DMS153 treated with DMSO at 0.1 percent for 48 hours (cell line): ENCODE measurements around the gene CACNA1I.

Experiments
- DNase-seq: peaks from one replicate; lab custom pipeline; 2025; ENCODE audit not compliant: unreplicated experiment; lab: John Stamatoyannopoulos, UW

CACNA1I gene

DNA sequence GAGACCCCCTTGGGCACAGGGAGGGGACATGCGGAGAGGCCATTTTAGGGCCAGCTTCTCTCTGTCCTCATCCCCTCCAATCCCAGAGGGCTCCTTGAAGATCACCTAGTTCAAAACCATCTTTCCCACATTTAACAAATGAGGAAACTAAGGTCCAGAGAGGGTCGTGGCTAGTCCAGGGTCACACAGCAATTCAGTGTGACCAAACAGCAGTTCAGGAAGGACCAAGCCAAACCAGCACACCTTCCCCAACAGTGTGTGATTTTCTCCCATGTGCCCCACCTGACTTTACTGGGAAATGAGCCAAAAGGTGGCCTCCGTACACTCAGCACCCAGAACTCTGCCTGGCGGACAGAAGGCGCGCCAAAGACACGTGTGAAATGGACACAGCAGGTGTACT lies 51.3 kb downstream of the CACNA1I start:
- DNase-seq = no peak

DNA sequence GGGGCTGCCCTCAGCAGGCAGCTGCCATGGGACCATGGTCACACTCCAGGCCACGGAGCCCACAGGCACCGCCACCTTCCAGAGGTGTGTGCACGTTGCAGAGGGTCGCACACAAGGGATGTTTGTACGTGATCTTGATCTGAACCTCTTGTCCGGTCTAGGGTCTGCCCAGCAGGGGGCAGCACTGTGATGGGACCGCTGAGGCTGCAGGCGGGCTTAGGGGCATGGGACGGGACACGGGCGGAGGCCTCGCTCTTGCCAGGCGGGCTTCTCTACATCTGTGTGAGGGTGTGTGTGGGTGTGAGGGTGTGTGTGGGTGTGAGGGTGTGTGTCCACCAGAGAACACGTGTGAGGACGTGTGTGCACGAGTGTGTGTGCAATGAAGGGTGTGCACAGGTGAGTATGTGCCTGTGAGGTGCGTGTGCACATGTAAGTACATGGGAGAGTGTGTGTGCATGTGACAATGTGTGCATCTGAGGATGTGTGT lies 52.4 kb downstream of the CACNA1I start:
- DNase-seq = no peak

GRCh38 chr22:39623603-39624500 lies 53.3 kb downstream of the CACNA1I start:
- no peak for DNase-seq

DNA sequence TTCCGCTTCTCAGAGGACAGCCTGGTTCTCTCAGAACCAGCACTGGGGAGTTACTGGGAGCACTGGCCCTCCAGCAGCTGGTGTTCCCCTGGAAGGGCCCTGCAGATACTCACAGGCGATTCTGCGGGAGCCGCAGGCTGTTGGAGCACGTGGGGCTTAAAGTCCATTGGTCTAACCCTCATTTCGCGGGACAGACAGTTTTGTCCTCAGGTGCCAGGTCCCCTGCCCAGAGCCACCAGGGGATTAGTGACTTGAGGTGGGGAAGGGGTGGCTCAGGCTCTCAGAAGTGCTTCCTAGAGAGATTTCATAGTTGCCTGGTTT lies 53.9 kb downstream of the CACNA1I start:
- DNase-seq = no peak

DNA sequence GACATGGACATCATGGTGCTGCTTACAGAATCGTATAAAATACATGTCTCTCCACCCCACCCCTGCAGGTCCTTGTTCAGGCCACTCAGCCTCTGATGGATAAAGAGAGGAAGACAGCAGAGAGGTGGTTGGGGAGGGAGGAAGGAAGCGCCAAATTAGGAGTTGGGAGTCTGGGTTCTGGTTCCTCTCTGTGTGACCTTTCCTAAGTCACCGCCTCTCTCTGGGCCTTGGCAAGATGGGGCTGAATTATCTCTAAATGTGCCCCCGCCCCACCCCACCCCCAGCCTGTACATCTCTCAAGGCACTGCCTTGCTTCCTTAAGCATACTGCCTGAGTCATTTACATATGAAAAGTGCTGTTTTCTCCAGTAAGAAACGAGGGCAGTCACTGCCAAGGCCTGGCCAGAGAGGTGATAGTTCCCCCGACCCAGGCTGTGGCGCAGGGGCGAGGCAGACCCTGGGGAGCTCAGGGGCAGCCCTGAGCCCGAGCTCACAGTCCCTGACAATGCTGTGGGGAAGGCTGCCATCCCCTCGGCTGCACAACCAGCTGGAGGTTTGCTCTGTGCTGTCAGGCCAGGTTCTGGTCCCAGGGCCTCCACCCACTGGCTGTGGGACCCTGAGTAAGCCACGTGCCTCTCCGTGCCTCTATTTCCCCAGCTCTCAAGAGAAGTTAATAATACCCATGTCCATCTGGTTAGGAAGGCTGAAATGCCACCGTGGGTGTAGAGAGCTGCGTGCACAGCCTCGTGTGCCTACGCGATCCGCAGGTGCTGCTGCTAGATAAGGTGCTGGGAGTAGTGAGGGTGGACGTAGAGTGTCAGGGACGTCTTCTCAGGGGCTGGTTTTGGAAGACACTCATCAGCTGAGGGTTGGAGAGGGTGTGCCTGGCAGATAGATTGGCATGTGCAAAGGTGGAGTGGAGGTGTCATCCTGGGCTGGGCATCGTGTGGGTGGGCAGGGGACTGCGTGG lies 55.3 kb downstream of the CACNA1I start:
- DNase-seq = no peak

DNA sequence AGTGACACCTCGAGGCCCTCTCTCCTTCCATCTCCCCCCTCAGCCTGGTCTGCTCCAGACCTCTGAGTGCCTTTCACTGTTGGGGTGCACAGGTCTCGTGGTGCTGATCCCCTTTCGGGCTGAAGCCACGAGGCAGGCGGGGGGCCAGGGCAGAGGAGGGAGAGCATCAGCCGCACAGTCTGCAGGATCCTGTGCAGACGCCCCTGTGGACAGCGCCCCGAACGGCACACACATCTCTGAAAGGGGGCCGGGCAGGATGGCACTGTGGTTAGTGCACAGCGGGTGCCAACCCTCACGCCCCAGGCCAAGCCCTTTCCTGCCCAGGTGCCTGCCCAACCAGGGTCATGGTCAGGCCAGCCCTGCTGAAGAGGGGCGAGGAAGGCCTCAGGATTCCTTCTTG lies 56.7 kb downstream of the CACNA1I start:
- DNase-seq = no peak

- DNase-seq = no peak
Measured at GRCh38 chr22:39627865-39628562, 57.5 kb downstream of the CACNA1I start.

GRCh38 chr22:39628563-39629080 lies 58.1 kb downstream of the CACNA1I start:
- DNase-seq = no peak

GRCh38 chr22:39629851-39630250 lies 59.3 kb downstream of the CACNA1I start:
- no peak for DNase-seq

DNA sequence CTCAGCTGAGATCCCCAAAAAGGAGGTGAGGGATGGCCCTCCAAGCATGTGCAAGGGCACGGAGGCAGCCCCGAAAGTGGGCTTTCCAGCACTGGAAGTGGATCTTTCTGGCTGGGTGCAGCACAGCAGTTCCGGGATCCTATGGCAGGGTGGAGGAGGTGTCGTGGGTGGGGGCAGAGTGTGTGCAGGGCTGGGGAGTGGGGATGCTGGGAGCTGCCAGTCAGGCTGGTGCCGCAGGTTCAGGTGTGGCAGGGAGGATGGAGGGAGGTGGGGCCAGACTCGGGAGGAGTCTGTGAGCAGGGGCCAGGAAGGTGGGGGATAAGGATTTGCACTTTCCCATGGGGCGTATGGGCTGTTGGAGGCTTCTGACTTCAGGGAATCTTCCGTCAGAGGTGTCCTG lies 60.2 kb downstream of the CACNA1I start:
- no peak for DNase-seq

- DNase-seq = no peak
Measured at GRCh38 chr22:39631381-39632286, 61.1 kb downstream of the CACNA1I start.

GRCh38 chr22:39634530-39635405 lies 64.2 kb downstream of the CACNA1I start:
- no peak for DNase-seq

GRCh38 chr22:39635719-39636118 lies 65.2 kb downstream of the CACNA1I start:
- DNase-seq = no peak

GRCh38 chr22:39638958-39639357 lies 68.4 kb downstream of the CACNA1I start:
- no peak for DNase-seq

DNA sequence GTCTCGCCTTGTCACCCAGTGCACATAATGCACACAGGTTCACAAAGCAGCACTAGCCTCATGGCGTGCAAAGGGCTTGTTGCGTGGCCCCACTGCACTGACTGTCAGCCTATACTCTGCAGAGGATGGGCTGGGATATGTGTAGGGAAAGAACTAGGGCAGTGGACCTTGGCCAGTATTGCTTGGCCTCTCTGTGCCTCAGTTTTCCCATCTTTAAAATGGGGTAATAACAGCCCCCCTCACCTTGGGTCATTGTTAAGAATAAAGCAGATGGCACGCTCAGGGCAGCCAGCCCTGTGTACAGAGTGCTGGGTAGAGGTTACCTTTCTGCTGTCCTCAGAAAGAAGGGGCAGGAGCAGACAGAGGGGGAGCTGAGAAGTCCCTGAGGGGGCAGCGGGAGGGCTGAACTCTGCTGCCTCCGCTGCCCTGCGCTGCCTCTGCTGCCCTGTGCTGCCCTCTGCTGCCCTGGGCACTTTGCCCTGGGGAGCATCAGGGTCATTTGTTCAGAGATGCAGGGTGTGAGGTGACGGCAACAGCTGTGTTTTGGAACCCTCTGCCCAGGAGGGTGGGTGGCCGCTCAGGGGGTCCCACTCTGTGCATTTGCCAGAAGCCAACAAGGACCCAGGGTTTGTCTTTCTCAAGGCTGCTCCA lies 71.2 kb downstream of the CACNA1I start:
- DNase-seq = no peak

DNA sequence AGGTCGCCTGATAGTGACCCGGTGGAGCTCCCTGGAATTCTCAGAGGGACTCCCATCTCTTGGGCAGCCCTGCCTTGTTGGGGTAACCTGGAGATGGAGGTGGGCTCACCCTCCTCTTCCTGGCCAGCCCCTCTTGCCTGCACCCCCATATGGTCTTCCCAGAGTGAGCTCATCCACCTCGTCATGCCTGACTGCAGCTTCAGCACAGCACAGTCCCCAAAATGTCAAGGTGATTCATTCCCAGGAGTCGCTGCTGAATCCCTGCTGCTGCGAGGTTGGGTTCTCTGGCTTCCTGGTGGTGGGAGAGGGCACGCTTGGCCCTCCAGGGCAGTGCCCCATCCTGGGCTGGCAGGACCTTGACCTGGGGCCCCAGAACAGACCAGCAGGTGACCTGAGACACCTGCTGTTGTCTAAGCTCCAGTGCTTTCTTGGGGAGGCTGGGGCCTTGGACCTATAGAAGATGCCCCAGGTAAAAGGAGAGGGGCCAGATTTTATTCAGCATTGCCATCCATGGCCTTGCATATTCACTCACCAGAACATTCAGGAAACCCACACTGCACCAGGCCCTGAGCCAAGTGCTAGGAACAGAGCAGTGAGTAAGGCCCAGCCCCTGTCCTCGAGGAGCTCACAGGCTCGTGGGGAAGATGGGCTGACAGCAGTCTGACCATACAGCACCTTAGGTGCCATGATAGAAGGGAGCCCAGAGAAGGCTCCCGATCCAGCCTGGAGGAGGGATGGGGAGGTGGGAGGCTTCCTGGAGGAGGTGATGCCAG lies 72.9 kb downstream of the CACNA1I start:
- no peak for DNase-seq

DNA sequence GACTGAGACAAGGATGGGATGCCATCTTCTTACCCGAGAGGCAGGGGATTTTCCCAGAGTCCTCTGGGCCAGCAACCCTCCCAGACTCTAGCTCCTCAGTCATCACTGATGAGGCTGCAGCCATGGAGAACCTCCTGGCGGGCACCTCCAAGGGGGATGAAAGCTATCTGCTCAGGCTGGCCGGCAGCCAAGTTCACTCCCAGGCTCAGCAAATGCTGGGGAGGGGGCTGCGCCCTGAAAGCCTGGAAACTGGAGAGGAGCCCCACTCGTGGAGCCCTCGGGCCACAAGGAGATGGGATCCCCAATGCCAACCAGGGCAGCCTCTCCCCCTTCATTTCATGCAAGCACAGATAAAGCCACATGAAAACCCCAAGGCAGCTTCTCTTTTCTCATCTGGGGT lies 75.0 kb downstream of the CACNA1I start:
- DNase-seq = no peak
